KOPT-K1 (cell line): Measurements from ENCODE around the gene PPP1R12C.
"Not testable (repeated sequence)": the region's sequence is repeated elsewhere in the genome, so short reads cannot be mapped to it uniquely, and the experiment has no call there.

Experiments
- H3K27ac ChIP-seq: fragments of 200-600 bp; sonication (generic); 2 replicates; pipeline ENCODE4 v1.5.1; 2016; ENCODE audit warnings: antibody characterized with exemption, mild to moderate bottlenecking, low read depth, low read length; ENCODE audit not compliant: poor library complexity, severe bottlenecking
- H3K36me3 ChIP-seq: fragments of 200-600 bp; sonication (generic); 2 replicates; pipeline ENCODE4 v1.5.1; 2017; ENCODE audit warnings: antibody characterized with exemption, mild to moderate bottlenecking, low read length, moderate library complexity; ENCODE audit not compliant: insufficient read depth
- H3K9me3 ChIP-seq: fragments of 200-600 bp; sonication (generic); 2 replicates; pipeline ENCODE4 v1.5.1; 2017; ENCODE audit warnings: antibody characterized with exemption, low read length, mild to moderate bottlenecking; ENCODE audit not compliant: insufficient read depth, poor library complexity, severe bottlenecking

The PPP1R12C gene

GRCh38 chr19:55066107-55066709, 51.2 kb downstream of the PPP1R12C start:
- Histone ChIP-seq H3K27ac (no peak overlapping the region), H3K9me3 (no peaks in the 10 kb centered on the region), H3K36me3 (no peaks in the 10 kb centered on the region)

DNA sequence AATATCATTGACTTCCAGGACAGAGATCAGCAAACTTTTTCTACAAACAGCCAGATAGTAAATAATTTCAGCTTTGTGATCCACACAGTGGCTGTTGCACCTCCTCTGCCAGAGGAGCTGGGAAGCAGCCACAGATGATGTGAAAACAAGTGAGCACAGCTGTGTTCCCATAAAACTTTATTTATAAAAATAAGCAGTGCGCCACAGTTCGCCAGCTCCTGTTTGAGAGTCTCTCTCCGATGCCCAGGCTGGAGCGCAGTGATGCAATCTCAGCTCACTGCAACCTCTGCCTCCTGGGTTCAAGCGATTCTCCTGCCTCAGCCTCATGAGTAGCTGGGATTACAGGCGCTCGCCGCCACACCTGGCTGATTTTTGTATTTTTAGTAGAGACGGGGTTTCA, 51.9 kb downstream of the PPP1R12C start:
- H3K27ac ChIP-seq, H3K36me3 ChIP-seq, H3K9me3 ChIP-seq: not testable (repeated sequence)

DNA sequence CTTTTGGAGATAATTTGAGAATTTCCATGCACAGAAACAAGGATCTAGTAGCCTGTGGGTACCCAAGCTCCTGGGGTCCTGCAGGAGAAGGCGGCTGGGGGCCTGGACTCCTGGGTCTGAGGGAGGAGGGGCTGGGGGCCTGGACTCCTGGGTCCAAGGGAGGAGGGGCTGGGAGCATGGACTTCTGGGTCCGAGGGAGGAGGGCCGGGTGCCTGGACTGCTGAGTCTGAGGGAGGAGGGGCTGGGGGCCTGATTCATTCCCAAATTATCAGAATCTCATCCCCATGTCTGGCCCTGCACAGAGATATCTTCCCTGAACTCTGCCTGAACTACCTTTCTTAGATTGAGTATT, 54.0 kb downstream of the PPP1R12C start:
- no peaks in the 10 kb centered on the region for H3K9me3 ChIP-seq
- H3K36me3 ChIP-seq: peaks cover 8% of the 10 kb centered on the region
- no peak overlapping the region for H3K27ac ChIP-seq

DNA sequence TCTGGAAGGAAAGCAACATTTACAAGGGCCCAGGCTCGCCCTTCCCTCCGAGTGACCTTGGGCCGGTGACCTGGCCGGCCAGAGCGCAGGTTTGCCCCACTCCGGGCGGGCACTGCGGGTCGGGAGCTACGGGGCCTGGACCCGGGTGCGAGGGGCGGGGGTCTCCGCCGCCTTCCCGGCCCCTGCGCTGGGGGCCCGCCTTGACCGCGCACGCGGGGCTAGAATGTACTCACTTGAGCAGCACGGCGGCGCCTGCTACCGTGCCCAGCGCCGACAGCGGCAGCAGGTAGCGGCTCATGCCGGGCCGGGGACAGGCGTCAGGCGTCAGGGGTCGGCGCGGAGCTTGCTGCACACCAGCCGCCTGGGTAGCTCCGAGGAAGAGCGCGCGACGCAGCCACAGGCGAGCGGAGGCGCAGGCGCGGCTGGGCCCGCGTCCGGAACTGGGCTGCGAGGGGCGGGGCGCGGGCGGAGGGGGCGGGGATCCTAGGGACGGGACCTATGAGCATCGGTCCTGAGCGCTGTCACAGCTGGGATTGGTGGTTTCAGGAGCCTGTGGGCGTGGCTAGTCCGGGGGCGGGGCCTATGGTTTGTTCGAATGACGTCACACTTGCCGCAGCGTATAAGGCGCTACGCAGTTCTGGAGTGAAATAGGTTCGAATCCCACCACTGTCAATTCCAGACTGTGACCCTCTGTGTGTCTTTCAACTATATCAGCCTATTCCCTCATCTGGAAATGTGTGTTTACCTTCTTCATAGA, 54.5 kb downstream of the PPP1R12C start, which contains the start of gene RDH13:
RDH13 (minus strand) TSS at position 414 of the 757 bp plus-strand sequence; CDS start at position 298, 116 bp downstream.
- Histone ChIP-seq H3K27ac (peak within 1 kb of the TSS; percentile 59), H3K36me3 (peaks cover 14% of the 10 kb centered on the region), H3K9me3 (no peaks in the 10 kb centered on the region)

GRCh38 chr19:55060287-55060686, 57.1 kb downstream of the PPP1R12C start:
- not testable (repeated sequence) for H3K9me3 ChIP-seq, H3K27ac ChIP-seq
- peaks cover 37% of the 10 kb centered on the region for H3K36me3 ChIP-seq

GRCh38 chr19:55058781-55059610, 58.4 kb downstream of the PPP1R12C start:
- Histone ChIP-seq H3K36me3 (peaks cover 50% of the 10 kb centered on the region), H3K9me3 (no peaks in the 10 kb centered on the region), H3K27ac (no peak overlapping the region)

GRCh38 chr19:55056827-55057226, 60.6 kb downstream of the PPP1R12C start:
- Histone ChIP-seq H3K36me3 (peaks cover 69% of the 10 kb centered on the region), H3K9me3 (no peaks in the 10 kb centered on the region), H3K27ac (no peak overlapping the region)

DNA sequence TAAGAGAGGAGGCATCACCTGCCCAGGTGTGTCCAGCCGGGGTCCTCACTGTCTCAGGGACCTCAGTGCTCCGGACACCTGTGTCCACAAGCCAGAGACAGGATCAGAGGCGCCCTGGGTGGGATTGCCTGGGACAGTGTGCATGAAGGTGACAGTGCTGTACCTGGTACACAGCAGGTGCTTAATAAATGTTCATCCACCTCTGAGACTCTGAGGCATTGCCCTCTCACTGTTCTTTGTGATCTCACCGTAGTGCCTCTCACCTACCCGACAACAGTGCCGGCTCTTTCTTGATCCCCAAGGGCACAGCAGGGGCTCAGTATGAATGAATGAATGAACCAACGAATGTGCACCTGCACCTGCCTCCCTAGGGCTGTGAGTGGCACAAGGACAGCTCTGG, 63.7 kb downstream of the PPP1R12C start:
- Histone ChIP-seq H3K36me3 (peaks cover 93% of the 10 kb centered on the region), H3K9me3 (no peaks in the 10 kb centered on the region), H3K27ac (no peak overlapping the region)

DNA sequence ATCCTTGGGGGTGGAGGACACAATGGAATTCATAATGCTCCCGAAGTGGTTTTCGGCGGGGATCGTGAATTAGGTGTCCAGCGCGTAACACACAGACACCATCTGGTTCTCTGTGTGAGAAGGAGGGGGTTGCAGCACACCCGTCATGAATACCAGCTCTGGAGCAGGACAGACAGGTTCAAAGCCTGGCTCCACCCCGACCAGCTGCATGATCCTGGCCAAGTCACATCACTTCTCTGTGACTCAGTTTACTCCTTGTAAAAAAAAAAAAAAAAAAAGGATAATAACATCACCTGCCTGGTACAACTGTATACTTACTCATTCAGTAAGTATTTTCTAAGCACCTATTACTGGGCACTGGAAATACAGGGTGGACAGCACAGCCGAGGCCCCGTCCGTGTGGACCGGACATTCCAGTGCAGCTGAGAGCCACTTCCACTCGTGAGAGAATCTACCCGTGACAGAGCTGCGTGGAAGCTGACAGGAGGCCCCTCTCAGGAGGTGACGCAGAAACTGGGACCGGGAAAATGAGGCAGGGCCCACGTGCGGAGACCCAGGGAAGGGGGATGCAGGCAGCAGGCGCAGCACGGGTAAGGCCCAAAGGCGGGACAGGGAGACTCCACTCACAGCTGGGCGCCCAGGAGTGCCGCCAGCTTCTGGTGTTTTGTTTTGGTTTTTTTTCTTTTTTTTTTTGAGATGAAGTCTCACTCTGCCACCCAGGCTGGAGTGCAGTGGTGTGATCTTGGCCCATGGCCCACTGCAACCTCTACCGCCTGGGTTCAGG, 66.5 kb downstream of the PPP1R12C start:
- Histone ChIP-seq H3K9me3 (no peaks in the 10 kb centered on the region), H3K36me3 (peaks cover 94% of the 10 kb centered on the region), H3K27ac (no peak overlapping the region)

GRCh38 chr19:55048446-55048845, 69.0 kb downstream of the PPP1R12C start:
- Histone ChIP-seq H3K36me3 (peaks cover 89% of the 10 kb centered on the region), H3K27ac (no peak overlapping the region), H3K9me3 (no peaks in the 10 kb centered on the region)

DNA sequence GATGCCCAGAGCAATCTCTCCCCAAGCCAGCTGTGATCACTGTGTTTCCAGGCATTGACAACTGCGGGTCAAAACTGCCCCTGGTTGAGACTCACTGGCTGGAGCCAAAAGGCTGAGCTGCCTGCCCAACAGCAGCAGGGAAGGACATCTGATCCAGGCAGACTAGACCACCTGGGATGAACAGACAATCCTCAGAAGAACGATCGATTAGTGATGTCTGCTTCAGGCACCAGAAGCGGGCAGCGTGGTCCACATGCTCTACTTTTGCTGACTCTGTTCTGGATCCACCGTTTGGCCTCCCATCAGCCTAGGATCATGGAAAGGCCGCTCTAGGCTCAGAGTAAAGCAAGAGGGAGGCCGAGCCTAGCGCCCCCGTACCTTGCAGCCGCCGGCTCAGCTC, 69.5 kb downstream of the PPP1R12C start:
- Histone ChIP-seq H3K9me3 (no peaks in the 10 kb centered on the region), H3K27ac (no peak overlapping the region), H3K36me3 (peaks cover 89% of the 10 kb centered on the region)

GRCh38 chr19:55046975-55047622, 70.3 kb downstream of the PPP1R12C start:
- peaks cover 87% of the 10 kb centered on the region for H3K36me3 ChIP-seq
- no peaks in the 10 kb centered on the region for H3K9me3 ChIP-seq
- H3K27ac ChIP-seq: no peak overlapping the region

DNA sequence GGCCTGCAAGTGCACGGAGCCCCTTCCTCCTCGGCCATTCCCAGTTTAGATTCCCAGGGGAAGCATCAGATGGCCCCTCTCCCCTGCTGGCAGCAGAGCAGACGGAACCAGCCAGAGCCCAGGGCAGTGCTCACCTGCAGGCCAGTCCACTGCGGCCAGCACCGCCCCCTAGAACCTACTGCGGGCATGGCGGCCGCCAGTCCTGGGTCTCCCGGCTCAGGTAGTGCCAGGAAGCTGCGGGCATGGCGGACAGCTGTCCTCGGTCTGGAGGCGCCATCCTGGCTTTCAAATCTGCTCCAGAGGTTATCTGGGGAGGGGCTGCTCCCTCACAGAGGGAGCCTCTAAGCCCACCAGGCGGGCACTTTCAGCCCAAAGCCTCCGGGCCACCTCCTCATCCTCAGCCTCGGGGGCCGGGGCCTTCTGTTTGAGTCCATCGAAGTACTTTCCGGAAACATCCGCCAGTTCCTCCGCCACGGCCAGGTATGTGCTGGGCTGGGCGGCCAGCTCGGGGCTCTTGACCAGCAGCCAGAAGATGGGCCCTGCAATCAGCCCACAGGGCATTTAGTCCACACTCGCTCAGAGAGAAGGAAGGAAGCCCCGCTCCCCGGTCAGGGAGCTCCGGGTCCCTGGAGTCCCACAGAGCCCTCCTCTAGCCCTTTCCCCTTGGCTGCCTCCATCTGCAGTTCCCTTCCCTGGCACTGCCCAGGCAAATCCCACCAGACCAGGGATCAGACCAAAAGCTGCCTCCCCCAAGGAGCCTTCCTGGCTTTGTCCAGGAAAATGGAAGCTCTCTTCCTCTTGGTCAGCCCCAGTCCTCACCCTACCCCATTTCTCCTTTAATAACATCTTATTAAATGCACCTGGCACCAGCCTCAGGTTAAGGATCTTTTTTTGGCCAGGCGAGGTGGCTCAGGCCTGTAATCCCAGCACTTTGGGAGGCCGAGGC, 72.4 kb downstream of the PPP1R12C start:
- H3K27ac ChIP-seq: no peak overlapping the region
- H3K9me3 ChIP-seq: no peaks in the 10 kb centered on the region
- peaks cover 71% of the 10 kb centered on the region for H3K36me3 ChIP-seq
